Activated CD8-positive, alpha-beta memory T cell treated with anti-CD3 and anti-CD28 coated beads, Interleukin-2, amount 50 U/mL, for 24 hours (primary cell): ENCODE measurements around the gene RTP3.
"Not testable (repeated sequence)": the region's sequence is repeated elsewhere in the genome, so short reads cannot be mapped to it uniquely, and the experiment has no call there.

Experiments
- DNase-seq: peaks from one replicate; pipeline ENCODE4 v3.0.0-alpha.2; 2020; ENCODE audit errors: extremely low read depth

RTP3 gene

DNA sequence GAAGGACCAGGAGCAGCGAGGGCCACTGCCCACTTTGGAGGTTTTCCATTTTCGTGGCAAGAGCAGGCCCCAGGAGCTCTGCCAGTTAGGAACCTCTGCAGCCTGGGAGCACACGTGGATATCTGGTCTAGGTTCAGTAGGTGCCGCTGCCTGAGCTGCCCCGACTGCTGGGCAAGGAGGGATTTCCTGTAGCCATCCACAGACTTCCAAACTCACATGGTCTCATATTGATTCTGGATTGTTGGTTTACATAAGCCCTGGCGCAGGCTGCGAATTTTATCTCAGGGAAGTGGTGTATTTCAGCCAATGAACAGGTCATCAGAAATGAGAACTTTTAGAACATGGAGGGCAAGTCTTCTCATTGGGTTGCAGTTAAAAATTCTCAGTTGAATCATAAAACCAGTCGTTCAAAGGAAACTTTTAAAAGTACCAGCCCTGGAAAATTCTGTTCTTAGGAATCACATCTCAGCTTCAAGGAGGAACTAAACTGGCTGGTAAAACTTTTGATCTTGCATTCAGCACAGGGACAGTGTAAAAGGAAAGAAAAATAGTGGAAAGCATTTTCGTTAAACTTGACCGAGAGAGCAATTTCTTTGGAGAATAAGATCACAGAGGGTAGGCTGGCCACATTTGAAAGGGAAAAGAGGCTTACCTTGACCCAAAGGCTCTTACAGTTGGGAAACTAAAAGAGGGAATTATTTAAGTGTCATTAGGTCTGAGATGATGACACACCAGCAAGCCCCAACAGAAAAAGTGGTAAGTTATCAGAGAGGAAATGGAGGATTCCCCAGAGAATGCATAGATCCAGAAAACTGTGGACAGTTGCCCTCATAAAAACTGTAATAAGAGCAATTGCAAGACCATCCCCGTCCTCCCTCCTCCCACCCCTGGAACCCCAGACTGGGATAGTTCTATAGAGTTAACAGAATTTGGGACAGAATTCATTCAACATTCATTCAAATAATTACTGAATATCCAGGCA is 6.4 kb upstream of the RTP3 start:
- DNase-seq: no peak

DNA sequence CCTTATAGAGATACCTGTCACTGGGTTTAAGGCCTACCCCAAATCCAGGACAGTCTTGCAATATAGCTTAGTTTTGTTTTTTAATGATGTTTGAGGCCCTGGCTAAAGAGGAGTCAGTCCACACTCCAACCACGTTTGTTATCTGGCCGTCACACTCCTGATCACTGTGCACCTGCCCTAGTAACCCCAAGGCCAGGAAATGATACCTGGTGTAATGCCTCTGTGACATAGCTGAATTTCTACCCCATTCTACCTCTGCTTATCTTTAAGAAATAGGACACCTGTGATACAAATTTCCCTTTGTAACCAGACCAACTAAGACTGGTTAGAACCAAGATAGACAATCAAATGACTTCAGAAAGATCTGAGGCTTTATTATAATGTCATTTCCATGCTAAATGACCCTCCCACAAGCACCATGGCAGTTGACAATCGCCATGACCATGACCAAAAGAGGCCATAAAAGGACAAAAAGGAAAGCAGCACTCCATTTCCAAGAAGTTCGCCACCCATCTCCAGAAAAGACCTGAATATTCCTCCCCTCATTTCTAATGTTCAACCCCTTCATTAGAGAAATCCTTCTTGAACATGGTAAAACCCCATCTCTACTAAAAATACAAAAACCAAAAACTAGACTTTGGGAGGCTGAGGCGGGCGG is 4.8 kb upstream of the RTP3 start:
- DNase-seq: no peak

DNA sequence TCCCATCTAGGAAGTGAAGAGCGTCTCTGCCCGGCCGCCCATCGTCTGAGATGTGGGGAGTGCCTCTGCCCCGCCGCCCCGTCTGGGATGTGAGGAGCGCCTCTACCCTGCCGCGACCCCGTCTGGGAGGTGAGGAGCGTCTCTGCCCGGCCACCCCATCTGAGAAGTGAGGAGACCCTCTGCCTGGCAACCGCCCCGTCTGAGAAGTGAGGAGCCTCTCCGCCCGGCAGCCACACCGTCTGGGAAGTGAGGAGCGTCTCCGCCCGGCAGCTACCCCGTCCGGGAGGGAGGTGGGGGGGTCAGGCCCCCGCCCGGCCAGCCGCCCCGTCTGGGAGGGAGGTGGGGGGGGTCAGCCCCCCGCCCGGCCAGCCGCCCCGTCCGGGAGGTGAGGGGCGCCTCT is 3.3 kb upstream of the RTP3 start:
- not testable (repeated sequence) for DNase-seq

DNA sequence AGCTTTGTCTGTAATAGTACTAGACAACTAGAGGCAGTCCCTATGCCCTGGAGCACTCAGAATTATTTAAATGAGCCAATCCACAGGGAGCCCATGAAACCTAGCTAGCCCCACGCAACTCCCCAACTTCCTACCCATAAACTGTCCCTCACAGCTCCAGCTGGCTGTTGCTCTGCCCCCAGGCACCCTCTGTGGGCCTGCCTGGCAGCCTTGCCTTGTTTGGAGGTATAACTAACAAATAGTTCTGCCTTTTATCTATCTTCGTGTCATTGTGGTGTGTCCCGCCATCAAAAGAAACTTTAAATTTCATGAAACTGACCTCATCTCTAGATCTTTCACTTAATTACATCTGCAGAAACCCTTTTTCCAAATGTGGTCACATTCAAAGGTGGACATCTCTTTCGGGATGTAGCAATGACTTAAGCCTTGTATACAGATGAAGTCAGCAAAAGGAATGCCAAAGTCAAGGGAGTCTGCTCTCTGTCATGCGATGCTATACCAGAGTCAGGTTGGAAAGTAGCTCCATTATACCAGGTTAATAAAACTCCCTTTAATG is 1.8 kb upstream of the RTP3 start:
- DNase-seq: no peak

DNA sequence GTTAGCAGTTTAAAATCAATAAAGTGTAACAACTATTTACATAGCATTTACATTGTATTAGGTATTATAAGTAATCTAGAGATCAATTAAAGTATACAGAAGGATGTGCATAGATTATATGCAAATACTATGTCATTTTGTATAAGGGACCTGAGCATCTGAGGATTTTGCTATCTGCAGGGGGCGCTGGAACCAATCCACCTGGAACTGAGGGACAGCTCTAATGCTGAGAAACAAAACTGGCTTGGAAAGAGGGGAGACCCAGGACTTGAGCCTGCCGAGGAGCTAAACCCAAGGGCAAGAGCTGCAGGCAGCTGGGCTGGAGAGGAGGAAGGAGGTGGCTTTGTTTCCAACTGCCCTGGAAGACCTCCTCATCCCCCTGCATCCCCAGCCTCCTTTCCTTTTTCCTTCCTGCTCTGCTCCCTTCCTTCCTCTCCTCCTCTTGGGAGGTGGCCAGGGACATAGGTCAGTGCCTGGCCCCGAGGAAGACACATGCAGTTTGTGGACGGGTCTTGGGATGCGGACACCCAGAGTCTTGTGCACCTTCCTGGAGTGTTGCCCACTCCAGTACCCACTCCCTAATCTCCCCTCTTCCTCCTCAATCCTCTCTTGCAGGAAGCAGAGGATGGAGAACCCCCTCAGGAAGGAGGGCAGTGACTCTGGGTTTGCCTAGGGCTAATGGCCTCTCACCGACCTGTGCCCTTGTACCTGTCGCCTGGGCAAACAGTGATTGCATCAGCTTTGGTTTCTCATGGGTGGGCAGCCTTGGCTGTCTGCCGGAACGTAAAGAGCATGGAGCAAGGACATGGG is 825 bp upstream of the RTP3 start:
- no peak for DNase-seq

DNA sequence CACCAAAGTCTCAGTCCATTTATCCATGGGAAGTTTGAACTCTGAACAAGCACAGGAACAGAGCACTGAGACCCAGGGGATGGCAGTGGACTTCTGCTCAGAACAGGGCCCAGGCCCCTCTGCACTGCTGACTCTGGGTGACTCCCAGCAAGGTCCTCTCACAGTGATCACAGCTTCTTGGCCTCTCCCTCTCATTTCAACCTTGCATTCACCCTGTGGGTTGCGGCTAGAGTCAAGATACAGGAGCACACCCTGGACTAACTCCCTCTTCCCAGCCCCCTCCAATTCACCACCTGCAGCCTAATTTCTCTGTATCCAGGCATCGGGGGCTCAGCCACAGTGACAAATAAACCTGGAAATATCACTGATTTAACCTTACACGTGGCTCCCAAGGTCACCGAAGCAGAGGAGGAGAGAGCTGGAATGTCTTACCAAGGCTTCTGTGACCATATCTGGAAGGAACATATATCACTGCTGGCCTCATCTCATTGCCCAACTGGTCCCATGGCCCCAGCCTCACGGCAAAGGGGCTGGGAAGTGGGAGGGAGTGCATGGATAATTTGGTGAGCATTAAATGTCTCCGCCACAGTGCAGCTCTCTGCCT is 1.2 kb downstream of the RTP3 start:
- DNase-seq: no peak

DNA sequence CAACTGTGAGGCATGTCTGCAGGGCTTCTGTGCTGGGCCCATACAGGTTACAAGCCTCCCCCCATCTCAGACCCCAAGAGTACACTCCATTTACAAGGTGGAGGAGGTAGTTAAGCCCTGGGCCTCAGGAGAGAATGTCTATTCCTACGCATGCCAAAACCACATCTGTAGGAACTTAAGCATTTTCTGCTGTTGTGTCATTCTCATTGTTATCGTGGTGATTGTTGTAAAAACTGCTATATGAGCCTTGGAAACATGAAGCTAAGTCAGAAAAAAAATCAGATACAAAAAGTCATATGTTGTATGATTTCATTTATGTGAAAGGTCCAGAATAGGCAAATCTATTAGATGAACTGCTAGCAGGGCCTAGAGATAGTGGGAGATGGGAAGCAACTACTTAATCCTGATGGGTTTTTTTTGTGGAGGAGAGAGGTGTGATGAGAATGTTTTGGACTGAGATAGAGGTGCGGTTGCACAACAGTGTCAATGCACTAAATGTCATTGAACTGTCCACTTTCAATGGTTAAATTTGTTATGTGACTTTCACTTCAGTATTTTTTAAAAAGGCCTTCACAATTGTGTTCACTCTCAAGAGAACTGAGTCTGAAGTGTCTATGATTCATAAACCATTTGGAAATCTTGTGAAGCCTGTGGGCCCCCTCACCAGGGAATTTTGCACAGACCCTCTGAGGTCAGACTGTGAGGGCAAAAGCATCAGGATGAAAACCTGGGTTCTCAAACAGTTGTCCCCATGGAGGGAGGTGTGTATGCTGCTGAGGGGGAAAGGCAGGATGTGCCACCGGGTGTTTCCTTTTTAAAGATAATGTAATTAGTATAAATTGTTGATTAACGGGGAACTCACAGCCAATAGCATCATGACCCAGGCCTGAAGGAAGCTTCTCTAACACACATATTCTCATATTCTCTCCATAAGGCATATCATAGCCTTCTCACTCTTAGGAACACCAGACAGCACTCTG is 3.2 kb downstream of the RTP3 start:
- no peak for DNase-seq

DNA sequence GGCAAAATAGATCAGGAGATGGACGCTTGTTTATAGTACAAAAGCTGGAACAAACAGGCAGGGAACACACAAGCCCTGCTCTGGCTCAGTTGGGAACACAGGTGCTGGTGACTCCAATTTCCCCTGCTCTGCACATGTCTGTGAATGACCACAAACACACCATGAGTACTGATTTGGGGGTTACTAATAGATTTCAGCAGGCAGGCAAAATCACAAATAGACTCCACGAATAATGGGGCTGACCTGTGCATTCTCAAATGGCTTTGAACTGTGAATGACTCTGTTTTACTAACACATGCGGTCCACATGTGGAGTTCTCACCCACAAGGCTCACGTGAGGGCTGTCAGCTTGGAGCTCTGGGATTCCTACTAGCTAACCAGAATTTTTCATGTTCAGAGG is 3.9 kb downstream of the RTP3 start:
- no peak for DNase-seq

DNA sequence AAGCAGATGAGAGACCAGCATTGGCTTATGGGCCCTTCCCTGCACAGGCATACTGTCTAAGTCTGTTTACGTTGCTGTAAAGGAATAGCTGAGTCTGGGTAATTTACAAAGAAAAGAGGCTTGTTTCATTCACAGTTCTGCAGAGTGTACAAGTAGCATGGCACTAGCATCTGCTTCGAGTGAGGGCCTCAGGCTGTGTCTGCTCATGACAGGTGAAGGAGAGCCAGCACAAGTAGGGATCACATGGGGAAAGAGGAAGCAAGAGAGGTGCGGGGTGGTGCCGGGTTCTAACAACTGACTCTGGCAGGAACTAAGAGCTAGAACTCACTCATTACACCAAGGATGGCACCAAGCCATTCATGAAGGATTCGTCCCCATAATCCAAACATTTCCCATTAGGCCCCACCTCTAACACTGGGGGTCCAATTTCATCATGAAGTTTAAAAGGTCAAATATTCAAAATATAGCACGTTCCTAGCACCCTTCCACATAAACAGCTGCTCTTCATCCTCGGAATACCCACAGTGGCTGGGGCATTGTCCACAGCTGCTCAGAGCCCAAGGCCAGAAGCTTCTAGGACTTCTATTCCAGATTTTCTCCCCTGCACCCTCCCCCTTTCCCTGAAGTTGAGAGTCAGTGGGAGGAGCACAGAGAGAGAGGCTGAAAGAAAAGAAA is 5.6 kb downstream of the RTP3 start:
- no peak for DNase-seq

DNA sequence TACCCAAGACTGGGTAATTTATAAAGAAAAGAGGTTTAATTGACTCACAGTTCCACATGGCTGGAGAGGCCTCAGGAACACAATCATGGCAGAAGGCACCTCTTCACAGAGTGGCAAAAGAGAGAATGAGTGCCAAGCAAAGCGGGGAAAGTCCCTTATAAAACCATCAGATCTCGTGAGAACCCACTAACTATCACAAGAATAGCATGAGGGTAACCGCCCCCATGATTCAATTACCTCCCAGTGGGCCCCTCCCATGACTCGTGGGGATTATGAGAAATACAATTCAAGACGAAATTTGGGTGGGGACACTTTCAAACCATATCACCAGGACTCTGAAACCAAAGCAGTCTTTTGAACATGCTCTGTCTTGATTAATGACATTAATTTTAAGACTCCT is 7.0 kb downstream of the RTP3 start:
- DNase-seq: peak; percentile 18

DNA sequence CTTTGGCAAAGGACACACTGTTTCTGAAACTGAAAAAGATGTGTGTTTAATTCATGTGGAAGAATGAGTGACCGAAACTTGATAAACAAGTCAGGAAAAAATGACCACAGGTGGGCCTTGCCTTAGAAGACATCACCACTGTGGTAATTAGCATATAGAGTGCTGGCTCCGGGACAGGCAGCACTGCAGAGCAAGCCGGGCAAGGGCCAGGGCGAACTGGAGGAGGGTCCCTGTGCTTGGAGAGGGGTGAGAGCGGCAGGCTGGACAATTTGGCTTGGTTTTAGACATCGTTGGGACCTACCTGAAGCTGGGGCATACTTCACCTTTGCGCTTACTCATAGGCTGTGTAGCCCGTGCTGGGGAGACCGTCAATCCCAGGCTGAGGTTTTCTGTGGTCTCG is 8.2 kb downstream of the RTP3 start:
- DNase-seq: no peak

DNA sequence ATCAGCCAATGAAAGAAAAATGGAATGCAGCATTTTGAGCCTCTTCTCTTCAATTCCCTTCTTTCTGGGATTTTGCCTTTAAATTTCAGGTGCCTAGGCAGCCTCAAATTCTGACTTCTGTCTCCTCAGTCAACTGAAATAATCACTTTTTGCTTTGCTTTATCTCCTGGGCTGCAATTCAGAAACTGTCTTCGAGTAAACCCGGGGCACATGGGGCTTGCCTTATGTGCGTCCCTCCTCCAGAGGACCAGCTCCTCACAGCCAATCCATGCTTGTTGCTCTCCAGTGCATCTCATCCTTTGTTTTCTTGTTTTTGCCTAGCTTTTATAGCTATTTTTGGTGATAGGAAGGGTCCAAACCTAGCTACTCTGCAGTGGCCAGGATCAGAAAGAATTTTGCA is 8.8 kb downstream of the RTP3 start:
- DNase-seq: no peak

DNA sequence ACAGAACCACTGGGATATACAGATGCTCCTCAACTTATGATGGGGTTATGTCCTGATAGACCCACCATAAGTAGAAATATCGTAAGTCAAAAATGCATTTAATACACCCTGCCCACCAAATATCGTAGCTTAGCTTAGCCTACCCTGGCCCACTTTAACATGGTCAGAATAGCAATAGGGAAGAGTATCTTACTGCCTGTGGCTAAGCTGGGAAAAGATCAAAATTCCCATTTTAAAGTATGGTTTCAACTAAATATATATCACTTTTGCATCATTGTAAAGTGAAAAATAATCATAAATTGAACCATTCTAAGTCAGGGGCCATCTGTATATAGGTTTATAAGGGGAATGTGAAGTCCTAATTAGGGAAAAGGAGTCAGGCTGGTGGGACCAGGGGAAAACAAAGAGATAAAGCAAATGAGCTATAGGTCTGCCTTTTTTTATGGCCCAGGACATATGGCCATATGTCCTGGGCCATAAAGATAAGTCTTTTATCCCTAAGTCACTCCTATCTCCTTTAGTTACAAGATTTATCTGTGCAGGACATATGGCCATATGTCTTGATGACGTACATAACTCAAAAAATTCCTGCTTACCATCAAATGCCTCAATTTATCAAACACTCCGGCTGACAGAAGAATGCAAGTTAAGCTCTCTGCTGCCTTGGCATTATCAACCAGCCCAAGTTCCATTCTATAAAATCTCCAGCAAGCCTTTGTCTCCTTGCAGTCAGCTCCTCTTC is 11.2 kb downstream of the RTP3 start:
- no peak for DNase-seq

DNA sequence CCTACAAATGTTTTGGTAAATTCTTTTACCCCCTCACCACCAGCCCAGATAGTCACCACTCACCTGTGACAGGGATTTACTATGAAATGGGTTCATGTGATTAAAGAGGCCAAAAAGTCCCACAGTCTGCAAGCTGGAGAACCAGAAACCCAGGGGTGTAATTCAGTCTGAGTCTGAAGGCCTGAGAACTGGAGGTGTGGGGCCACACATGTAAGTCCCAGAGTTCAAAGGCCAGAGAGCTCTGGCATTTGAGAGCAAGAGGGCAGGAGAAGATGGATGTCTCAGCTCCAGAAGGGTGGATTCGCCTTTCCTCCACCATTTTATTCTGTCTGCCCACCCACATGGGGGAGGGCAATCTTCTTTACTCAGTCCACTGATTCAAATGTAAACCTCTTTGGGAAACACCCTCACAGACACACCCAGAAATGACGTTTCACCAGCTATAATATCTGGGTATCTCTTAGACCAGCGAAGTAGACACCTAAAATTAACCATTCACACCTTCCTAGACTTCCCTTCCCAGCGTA is 11.9 kb downstream of the RTP3 start:
- no peak for DNase-seq

DNA sequence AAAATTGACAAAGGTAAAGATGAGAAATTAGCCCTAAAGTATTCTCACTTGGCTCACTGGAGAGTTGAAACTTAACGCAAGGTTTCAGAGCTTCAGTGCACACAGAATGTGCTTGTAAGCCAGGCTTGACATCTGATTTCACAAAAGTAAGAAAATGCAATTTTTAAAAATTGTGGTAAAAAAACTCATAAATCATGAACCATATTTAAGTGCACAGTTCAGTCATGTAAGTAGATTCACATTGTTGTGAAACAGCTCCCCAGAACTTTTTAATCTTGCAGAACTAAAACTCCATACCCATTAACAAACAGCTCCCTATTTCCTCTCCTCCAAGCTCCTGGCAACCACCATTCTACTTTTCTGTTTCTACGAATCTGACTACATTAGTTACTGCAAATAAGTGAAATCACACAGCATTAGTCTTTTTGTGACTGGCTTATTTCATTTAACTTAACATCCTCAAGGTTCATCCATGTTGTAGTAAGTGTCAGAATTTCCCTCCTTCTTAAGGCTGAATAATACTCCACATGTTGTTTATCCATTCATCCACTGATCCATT is 14.5 kb downstream of the RTP3 start:
- DNase-seq: no peak

DNA sequence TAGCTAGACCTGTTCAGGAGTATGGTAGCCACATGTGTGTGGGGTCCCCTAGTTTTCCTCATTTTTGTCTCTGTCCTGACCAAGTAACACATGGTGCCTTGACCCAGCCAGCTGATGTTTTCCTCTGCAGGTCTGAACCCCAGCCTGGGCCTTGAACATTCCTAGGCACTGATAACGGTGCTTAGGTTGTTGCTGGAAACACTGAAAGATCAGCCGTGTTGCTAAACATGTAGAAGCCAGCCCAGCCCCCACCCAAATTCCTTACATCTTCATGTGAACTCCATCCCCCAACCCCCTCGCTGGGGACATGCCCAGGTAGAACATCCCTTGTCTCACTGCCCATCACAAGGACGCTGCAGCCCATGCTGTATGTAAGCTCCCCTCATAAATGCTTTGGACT is 18.7 kb downstream of the RTP3 start:
- no peak for DNase-seq

DNA sequence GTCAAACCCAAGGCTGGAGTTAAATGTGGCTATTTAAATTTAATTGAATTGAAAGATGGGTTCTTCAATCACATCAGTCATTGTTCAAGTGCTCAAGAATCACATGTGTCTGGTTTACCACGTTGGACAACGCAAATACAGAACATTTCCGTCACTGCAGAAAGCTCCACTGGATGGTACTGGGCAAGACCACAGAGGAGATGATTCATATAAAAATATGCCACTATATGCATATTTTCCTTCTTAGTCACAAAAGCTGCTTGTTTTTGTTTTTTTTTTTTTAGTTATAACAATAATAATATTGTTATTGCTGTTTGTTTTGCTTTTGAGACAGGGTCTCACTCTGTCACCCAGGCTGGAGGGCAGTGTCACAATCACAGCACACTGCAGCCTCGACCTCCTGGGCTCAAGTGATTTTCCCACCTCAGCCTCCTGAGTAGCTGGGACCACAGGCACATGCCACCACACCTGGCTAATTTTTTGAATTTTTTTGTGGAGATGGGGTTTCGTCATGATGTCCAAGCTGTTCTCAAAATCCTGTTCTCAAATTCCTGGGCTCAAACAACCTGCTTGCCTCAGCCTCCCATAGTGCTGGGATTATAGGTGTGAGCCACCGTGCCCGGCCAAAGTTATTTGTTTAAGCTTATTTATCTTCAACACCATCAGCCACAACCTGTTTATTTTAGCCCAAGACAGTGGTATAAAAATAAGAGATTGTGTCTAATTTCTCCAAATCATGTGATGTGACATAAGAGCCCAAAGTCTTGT is 19.4 kb downstream of the RTP3 start:
- DNase-seq: no peak

DNA sequence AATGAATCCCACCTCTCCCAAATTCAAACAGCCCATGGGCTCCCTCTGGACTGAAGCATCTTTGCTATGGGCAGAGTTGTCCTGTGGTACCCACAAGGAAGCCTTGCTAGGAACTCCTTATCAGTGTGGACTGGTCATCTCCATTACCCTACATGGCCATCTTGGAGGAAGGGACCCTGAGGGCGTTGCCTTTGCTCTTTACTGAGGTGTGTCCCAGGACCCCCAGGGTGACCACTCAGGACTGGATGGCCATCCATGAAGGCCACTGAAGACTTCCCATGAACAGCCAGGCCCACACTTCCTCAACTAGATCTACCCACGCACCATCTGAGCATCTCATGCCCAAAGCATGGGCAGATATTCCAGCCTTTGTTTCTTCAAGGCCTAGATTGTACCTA is 20.0 kb downstream of the RTP3 start:
- DNase-seq: no peak
